H9 (cell line): ENCODE data around the gene LRTM2. TPM values are rescaled to one million over a fixed set of nuclear protein-coding genes. Genes with fewer than 3 reads are reported as not detected.

Experiments used
- DNase-seq: peaks from one replicate; pipeline ENCODE4 v3.0.0-alpha.2; 2017
- H2AFZ ChIP-seq: one replicate; pipeline ENCODE4 v1.6.1; 2013; ENCODE audit warnings: mild to moderate bottlenecking, low read length, control low read depth, moderate library complexity
- H2AK5ac ChIP-seq: 2 replicates; pipeline ENCODE4 v1.6.1; 2013; ENCODE audit warnings: low read length, control low read depth, mixed read lengths; ENCODE audit not compliant: insufficient read length
- H2BK120ac ChIP-seq: one replicate; pipeline ENCODE4 v1.6.1; 2013; ENCODE audit warnings: low read depth, mild to moderate bottlenecking, low read length, control low read depth, inconsistent platforms; ENCODE audit not compliant: poor library complexity, severe bottlenecking
- H2BK12ac ChIP-seq: 2 replicates; pipeline ENCODE4 v1.6.1; 2013; ENCODE audit warnings: low read length, control low read depth, mixed read lengths, low read depth; ENCODE audit not compliant: insufficient read length
- H2BK15ac ChIP-seq: 2 replicates; pipeline ENCODE4 v1.6.1; 2013; ENCODE audit warnings: low read depth, low read length, control low read depth
- H2BK20ac ChIP-seq: one replicate; pipeline ENCODE4 v1.6.1; 2013; ENCODE audit warnings: low read depth, mild to moderate bottlenecking, low read length, control low read depth, inconsistent platforms; ENCODE audit not compliant: poor library complexity, severe bottlenecking
- H2BK5ac ChIP-seq: 2 replicates; pipeline ENCODE4 v1.6.1; 2013; ENCODE audit warnings: low read length, control low read depth, mixed read lengths; ENCODE audit not compliant: insufficient read length
- H3K14ac ChIP-seq: 2 replicates; pipeline ENCODE4 v1.6.1; 2013; ENCODE audit warnings: low read length, control low read depth; ENCODE audit not compliant: insufficient read depth
- H3K18ac ChIP-seq: 2 replicates; pipeline ENCODE4 v1.6.1; 2013; ENCODE audit warnings: low read depth, mild to moderate bottlenecking, mixed read lengths, low read length, control low read depth; ENCODE audit not compliant: insufficient read length
- H3K23ac ChIP-seq: 2 replicates; pipeline ENCODE4 v1.6.1; 2013; ENCODE audit warnings: low read length, control low read depth, mixed read lengths, low read depth; ENCODE audit not compliant: insufficient read length
- H3K23me2 ChIP-seq: 2 replicates; pipeline ENCODE4 v1.6.1; 2013; ENCODE audit warnings: low read depth, mild to moderate bottlenecking, mixed read lengths, low read length, control low read depth; ENCODE audit not compliant: insufficient read length, poor library complexity, severe bottlenecking
- H3K27ac ChIP-seq: 2 replicates; pipeline ENCODE4 v1.5.1; 2013; ENCODE audit warnings: low read length, control low read depth, mixed read lengths, low read depth; ENCODE audit not compliant: insufficient read length
- H3K27me3 ChIP-seq: 2 replicates; pipeline ENCODE4 v1.6.1; 2013; ENCODE audit warnings: low read length, control low read depth, inconsistent platforms; ENCODE audit not compliant: insufficient read depth
- H3K4ac ChIP-seq: 2 replicates; pipeline ENCODE4 v1.6.1; 2013; ENCODE audit warnings: low read depth, mild to moderate bottlenecking, control low read depth, inconsistent platforms, low read length, moderate library complexity
- H3K4me1 ChIP-seq: 2 replicates; pipeline ENCODE4 v1.6.1; 2013; ENCODE audit warnings: low read length, control low read depth, inconsistent platforms; ENCODE audit not compliant: insufficient read depth
- H3K4me2 ChIP-seq: 2 replicates; pipeline ENCODE4 v1.6.1; 2013; ENCODE audit warnings: low read length, control low read depth, mixed read lengths; ENCODE audit not compliant: insufficient read length, insufficient read depth
- H3K56ac ChIP-seq: 2 replicates; pipeline ENCODE4 v1.6.1; 2013; ENCODE audit warnings: low read depth, mild to moderate bottlenecking, mixed read lengths, low read length, control low read depth; ENCODE audit not compliant: insufficient read length
- H3K79me1 ChIP-seq: 2 replicates; pipeline ENCODE4 v1.6.1; 2013; ENCODE audit warnings: low read depth, mild to moderate bottlenecking, moderate library complexity, low read length, control low read depth, inconsistent platforms; ENCODE audit not compliant: insufficient read depth, poor library complexity, severe bottlenecking
- H3K79me2 ChIP-seq: 2 replicates; pipeline ENCODE4 v1.6.1; 2013; ENCODE audit warnings: low read length, control low read depth, inconsistent platforms; ENCODE audit not compliant: insufficient read depth
- H3K9ac ChIP-seq: 2 replicates; pipeline ENCODE4 v1.6.1; 2013; ENCODE audit warnings: low read length, control low read depth, mixed read lengths; ENCODE audit not compliant: insufficient read length; ENCODE audit errors: extremely low read depth
- H3K9me3 ChIP-seq: one replicate; pipeline ENCODE4 v1.6.1; 2013; ENCODE audit warnings: low read depth, low read length, inconsistent platforms; ENCODE audit not compliant: control insufficient read depth
- H3T11ph ChIP-seq: one replicate; pipeline ENCODE4 v1.6.1; 2013; ENCODE audit warnings: mild to moderate bottlenecking, low read length, control low read depth, inconsistent platforms
- H4K20me1 ChIP-seq: one replicate; pipeline ENCODE4 v1.6.1; 2013; ENCODE audit not compliant: control insufficient read depth, insufficient read length, insufficient read depth
- H4K5ac ChIP-seq: 2 replicates; pipeline ENCODE4 v1.6.1; 2013; ENCODE audit warnings: low read depth, mild to moderate bottlenecking, mixed read lengths, low read length, control low read depth; ENCODE audit not compliant: insufficient read length
- H4K8ac ChIP-seq: replicated peaks from 2 replicates; pipeline ENCODE4 v1.6.1; 2013; ENCODE audit warnings: low read length, control low read depth, mixed read lengths, low read depth; ENCODE audit not compliant: insufficient read length
- H4K91ac ChIP-seq: 2 replicates; pipeline ENCODE4 v1.6.1; 2013; ENCODE audit warnings: low read depth, mild to moderate bottlenecking, moderate library complexity, mixed read lengths, low read length, control low read depth; ENCODE audit not compliant: insufficient read length
- H3K27ac Mint-ChIP-seq, 3 experiments: 2 replicates in 2 of 3; 3 replicates in 1 of 3; pipeline ENCODE4 v1.8.0; 2020 to 2021; ENCODE audit warnings: mixed read lengths in 3 of 3, mild to moderate bottlenecking in 1 of 3, moderate library complexity in 1 of 3
- H3K27me3 Mint-ChIP-seq: 2 replicates; pipeline ENCODE4 v1.8.0; 2021; ENCODE audit warnings: low read depth, mild to moderate bottlenecking, moderate library complexity, mixed read lengths
- H3K36me3 Mint-ChIP-seq, 3 experiments: 2 replicates in 2 of 3; 3 replicates in 1 of 3; pipeline ENCODE4 v1.8.0; 2020 to 2021; ENCODE audit warnings: low read depth in 3 of 3, mixed read lengths in 3 of 3; ENCODE audit not compliant: insufficient read depth in 1 of 3
- H3K4me1 Mint-ChIP-seq, 2 experiments: 2 replicates each; pipeline ENCODE4 v1.8.0; 2020; ENCODE audit warnings: mixed read lengths in 2 of 2
- H3K4me3 Mint-ChIP-seq, 2 experiments: 2 replicates in 1 of 2; 3 replicates in 1 of 2; pipeline ENCODE4 v1.8.0; 2020 to 2021; ENCODE audit warnings: mild to moderate bottlenecking in 2 of 2, mixed read lengths in 2 of 2, moderate library complexity in 1 of 2
- H3K9me3 Mint-ChIP-seq, 2 experiments: 2 replicates in 1 of 2; 3 replicates in 1 of 2; pipeline ENCODE4 v1.8.0; 2020; ENCODE audit warnings: mild to moderate bottlenecking in 2 of 2, mixed read lengths in 2 of 2, moderate library complexity in 1 of 2
- CTCF ChIP-seq: fragments of 200-600 bp; sonication (generic); conservative IDR thresholded peaks from 3 replicates; pipeline ENCODE4 v1.8.0; 2021; ENCODE audit warnings: antibody characterized with exemption, mild to moderate bottlenecking
- WGBS: extraction: QIAGEN DNeasy Blood & Tissue Kit; methylation state at CpG from one replicate; pipeline ENCODE4 v1.1.7; 2013; ENCODE audit warnings: missing lambda C conversion rate, low lambda C conversion rate, mixed read lengths; ENCODE audit not compliant: insufficient read length; ENCODE audit errors: extremely low coverage; 5-methylcytosine and 5-hydroxymethylcytosine counted together
- total RNA-seq: library from RNA; stranded (reverse); gene quantifications from 2 replicates; pipeline ENCODE4 v1.2.1, GENCODE V29; 2021

The LRTM2 gene
- total RNA-seq, 1 experiment from 2014 or later: not detected

- Histone ChIP-seq H3K23me2 (peaks cover 2% of the 10 kb centered on the region), H3K4ac (no peak overlapping the region), H2BK12ac (no peak overlapping the region), H4K91ac (no peak overlapping the region), H2BK120ac (no peak overlapping the region), H2BK20ac (no peak overlapping the region), H4K5ac (no peak overlapping the region), H3K23ac (no peak overlapping the region), H3K79me1 (no peaks in the 10 kb centered on the region), H3K27me3 (no peaks in the 10 kb centered on the region), H4K20me1 (no peaks in the 10 kb centered on the region), H3K9me3 (no peaks in the 10 kb centered on the region), H2AFZ (no peak overlapping the region), H3K79me2 (no peaks in the 10 kb centered on the region), H2BK15ac (no peak overlapping the region), H3K27ac (no peak overlapping the region), H2BK5ac (no peak overlapping the region), H3K56ac (no peak overlapping the region), H3K14ac (no peak overlapping the region), H3K4me2 (no peak overlapping the region), H3K18ac (no peak overlapping the region), H3K9ac (no peak overlapping the region), H3T11ph (no peak overlapping the region), H4K8ac (no peak overlapping the region), H3K4me1 (no peaks in the 10 kb centered on the region), H2AK5ac (no peak overlapping the region)
- no peak overlapping the region for H3K27ac Mint-ChIP-seq
- H3K27me3 Mint-ChIP-seq: no peaks in the 10 kb centered on the region; the same call in 1 of the 2 replicates
- WGBS: no CpG with 5 or more reads among the region's 9 CpGs
- no peak for DNase-seq
- no peak overlapping the region for H3K4me3 Mint-ChIP-seq
- H3K9me3 Mint-ChIP-seq: peaks cover 0 to 3% of the 10 kb centered on the region in 2 experiments; a peak in 1 of 5 replicates
- H3K36me3 Mint-ChIP-seq: peaks cover 0 to 5% (median 0%) of the 10 kb centered on the region in 3 experiments; a peak in 2 of 7 replicates
- TF ChIP-seq CTCF: no peak
- H3K4me1 Mint-ChIP-seq: peaks cover 4% of the 10 kb centered on the region in 2 experiments
Measured at GRCh38 chr12:1884651-1885050, 64.3 kb downstream of the LRTM2 start.
